GM19328 (cell line): ENCODE data around the gene CMTM4.
"Not testable (repeated sequence)": the region's sequence is repeated elsewhere in the genome, so short reads cannot be mapped to it uniquely, and the experiment has no call there.

ENCODE experiments used
- ATAC-seq: cut with Tn5 transposase; IDR thresholded peaks from one replicate; pipeline ENCODE4 v1.9.1; 2021; ENCODE audit warnings: mild to moderate bottlenecking, moderate library complexity; ENCODE audit not compliant: unreplicated experiment

Gene CMTM4

GRCh38 chr16:66649167-66649566, 47.4 kb downstream of the CMTM4 start:
- ATAC-seq: no peak

- no peak for ATAC-seq
These were observed 48.7 kb downstream of the CMTM4 start for GRCh38 chr16:66647866-66648265.

- ATAC-seq: no peak
These were observed 55.2 kb downstream of the CMTM4 start for GRCh38 chr16:66641387-66641786.

- no peak for ATAC-seq
These were observed 55.7 kb downstream of the CMTM4 start for GRCh38 chr16:66640724-66641314.

GRCh38 chr16:66639091-66639885, 57.3 kb downstream of the CMTM4 start:
- no peak for ATAC-seq

- no peak for ATAC-seq
These were observed 58.7 kb downstream of the CMTM4 start for GRCh38 chr16:66637806-66638205.

- no peak for ATAC-seq
These were observed 60.3 kb downstream of the CMTM4 start for GRCh38 chr16:66636199-66636598.

- no peak for ATAC-seq
These were observed 61.1 kb downstream of the CMTM4 start for GRCh38 chr16:66635406-66635805.

- no peak for ATAC-seq
These were observed 61.9 kb downstream of the CMTM4 start for GRCh38 chr16:66634527-66635196.

- ATAC-seq: not testable (repeated sequence)
These were observed 65.0 kb downstream of the CMTM4 start for GRCh38 chr16:66631558-66631957.

GRCh38 chr16:66630561-66631260, 65.8 kb downstream of the CMTM4 start:
- not testable (repeated sequence) for ATAC-seq

- no peak for ATAC-seq
These were observed 66.7 kb downstream of the CMTM4 start for GRCh38 chr16:66629856-66630255.

GRCh38 chr16:66627611-66628378, 68.7 kb downstream of the CMTM4 start:
- ATAC-seq: not testable (repeated sequence)

GRCh38 chr16:66623755-66624154, 72.8 kb downstream of the CMTM4 start:
- no peak for ATAC-seq

- ATAC-seq: no peak
These were observed 73.7 kb downstream of the CMTM4 start for GRCh38 chr16:66622863-66623262.

- no peak for ATAC-seq
These were observed 74.6 kb downstream of the CMTM4 start for GRCh38 chr16:66621973-66622372.

- ATAC-seq: no peak
These were observed 76.1 kb downstream of the CMTM4 start for GRCh38 chr16:66620429-66620795.

- no peak for ATAC-seq
These were observed 76.8 kb downstream of the CMTM4 start for GRCh38 chr16:66619534-66620428.

GRCh38 chr16:66618588-66619375, 77.8 kb downstream of the CMTM4 start:
- ATAC-seq: no peak
